NAMALWA (cell line): Measurements from ENCODE around the gene NFKBIE.
"Not testable (repeated sequence)": the region's sequence is repeated elsewhere in the genome, so short reads cannot be mapped to it uniquely, and the experiment has no call there.

Experiments used
- DNase-seq: peaks from one replicate; pipeline ENCODE4 v3.0.0-alpha.2; 2015; ENCODE audit warnings: low spot score

NFKBIE gene, protein sequence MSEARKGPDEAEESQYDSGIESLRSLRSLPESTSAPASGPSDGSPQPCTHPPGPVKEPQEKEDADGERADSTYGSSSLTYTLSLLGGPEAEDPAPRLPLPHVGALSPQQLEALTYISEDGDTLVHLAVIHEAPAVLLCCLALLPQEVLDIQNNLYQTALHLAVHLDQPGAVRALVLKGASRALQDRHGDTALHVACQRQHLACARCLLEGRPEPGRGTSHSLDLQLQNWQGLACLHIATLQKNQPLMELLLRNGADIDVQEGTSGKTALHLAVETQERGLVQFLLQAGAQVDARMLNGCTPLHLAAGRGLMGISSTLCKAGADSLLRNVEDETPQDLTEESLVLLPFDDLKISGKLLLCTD

DNA sequence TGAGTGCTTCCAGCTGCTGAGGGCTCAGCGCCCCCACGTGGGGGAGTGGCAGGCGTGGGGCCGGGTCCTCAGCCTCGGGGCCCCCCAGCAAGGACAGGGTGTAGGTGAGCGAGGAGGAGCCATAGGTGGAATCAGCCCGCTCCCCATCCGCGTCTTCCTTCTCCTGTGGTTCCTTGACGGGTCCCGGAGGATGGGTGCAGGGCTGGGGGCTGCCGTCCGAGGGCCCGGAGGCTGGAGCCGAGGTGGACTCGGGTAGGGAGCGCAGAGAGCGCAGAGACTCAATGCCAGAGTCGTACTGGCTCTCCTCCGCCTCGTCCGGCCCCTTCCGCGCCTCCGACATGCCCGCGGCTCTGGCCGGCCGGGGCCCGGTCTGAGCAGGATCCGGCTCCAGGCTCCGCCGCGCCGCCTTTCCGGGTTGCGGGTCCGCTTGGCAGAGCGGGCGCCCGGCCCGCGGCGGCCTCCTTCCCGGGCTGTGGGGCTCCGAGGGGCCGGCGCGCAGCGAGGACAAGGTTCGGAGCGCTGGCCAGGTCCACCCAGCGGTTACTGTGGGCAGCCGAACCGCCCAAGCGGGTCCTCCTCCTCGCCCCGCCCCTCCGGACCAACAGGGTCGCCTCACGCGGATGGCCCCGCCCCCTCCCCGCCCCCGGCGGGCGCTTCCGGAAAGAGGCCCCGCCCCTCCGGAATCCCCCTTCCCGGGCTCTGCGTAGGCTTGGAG is at the start of gene NFKBIE:
Gene NFKBIE, minus strand, starts transcription at position 545 of the 715 bp plus-strand sequence. Its CDS starts 205 bp downstream, at position 340.
- DNase-seq: peak; percentile 88

DNA sequence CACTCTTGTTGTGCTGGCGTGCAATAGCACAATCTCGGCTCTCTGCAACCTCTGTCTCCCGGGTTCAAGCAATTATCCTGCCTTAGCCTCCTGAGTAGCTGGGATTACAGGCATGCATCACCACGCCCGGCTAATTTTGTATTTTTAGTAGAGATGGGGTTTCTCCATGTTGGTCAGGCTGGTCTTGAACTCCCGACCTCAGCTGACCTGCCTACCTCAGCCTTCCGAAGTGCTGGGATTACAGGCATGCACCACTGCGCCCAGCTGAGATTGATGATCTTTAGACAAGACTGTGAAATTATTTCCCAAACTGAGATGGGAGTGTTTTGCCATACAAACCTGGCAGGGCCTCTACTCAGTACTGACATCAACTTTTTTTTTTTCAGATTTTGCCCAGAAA is 49.3 kb upstream of the NFKBIE start:
- DNase-seq: not testable (repeated sequence)

DNA sequence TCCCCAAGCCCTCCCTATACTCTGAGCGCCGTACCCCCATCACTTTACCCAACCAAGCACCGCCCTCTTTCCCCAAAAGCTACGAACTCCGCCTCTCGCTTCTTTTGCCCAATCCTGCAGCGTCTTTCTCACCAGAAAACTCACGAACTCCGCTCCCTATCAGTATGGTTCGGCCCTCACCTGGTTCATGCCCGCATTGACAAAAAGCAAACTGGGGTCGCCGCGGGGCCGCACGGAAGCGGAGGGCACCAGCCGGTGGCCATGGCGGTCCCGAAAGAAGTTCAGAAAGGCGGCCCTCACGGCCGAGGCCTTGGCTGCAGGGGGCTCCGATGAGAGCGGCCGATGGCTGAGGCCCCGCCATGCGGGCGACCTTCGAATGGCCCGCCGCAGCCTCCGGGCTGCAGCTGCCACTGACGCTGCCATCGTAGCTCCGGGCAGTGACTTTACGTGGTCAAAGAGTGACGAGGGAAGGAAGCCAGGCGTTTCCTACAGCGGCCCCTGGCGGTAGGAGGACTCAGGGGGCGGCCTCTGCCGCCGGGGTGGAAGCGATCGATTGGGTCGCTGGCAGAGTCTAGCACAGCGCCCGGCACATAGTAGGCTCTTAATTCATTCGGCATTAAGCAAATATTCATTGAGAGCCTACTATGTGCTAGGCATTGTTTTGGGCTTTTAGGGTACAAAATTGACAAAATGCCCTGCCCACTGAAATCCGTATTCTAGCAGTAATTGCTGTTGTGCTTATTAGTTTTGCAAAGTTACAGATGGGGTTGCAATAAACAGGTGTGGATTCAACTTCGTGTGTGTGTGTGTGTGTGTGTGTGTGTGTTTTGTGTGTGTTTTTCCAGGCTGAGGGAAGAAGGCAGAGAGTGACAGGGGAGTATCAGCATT is 47.8 kb upstream of the NFKBIE start, which contains the start of gene AARS2:
Gene AARS2, minus strand, starts transcription at position 447 of the 888 bp plus-strand sequence. Its CDS starts 24 bp downstream, at position 423.
- DNase-seq: peak; percentile 94

DNA sequence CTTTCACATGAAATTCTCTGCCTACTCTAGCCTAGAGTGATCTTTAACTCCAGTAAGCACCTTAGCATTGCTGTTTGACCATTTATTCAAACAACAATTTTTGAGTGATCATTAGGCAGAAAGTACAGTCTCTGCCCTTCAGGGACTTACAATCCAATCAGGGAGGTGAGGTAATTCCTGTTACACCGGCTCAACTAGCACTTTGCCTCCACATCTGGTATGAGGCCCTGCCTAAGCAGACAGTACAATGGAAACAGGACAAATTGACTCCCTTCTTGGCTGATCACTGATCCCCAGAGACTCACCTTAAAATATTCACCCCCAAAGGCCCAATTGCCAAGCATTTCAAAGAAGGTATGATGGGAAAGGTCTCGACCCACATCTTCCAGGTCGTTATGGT is 46.4 kb upstream of the NFKBIE start:
- no peak for DNase-seq

DNA sequence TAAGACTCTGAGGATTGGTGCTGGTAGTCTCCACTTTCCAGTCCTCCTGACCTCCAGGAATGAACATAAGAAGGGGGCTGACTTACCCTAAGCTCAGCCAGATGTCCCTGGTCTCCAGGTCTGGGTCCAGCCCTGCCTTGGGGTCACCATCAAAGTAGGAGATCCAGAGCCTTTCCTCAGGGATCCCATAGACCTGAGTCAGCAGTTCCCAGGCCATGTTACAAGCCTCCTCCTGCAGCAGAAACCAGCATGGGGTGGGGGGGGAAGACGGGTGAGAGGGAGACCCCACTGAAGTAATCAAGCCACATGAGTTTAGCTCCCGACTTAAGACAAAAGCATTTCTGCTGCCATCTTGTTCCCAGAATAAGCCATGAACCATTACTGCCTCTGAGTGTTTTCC is 46.0 kb upstream of the NFKBIE start:
- no peak for DNase-seq

DNA sequence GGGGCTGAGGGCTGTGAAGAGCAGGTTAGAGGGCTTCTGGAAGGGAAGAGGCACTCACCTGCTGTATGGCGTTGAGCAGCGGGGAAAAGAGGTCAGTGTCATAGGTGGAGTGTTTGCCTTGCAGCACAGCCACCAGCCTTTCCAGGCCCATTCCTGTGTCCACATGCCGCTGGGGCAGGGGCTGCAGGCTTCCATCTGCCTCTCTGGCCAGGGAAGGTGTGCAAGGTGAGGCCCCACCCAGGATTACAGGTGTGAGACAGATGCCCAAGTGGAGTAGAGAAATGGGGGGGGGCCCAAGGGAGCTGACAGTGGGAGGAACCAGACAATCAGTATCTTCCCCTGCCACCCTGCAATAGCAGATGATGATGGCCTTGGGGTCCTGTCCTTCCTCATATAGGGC is 44.9 kb upstream of the NFKBIE start:
- DNase-seq: no peak

DNA sequence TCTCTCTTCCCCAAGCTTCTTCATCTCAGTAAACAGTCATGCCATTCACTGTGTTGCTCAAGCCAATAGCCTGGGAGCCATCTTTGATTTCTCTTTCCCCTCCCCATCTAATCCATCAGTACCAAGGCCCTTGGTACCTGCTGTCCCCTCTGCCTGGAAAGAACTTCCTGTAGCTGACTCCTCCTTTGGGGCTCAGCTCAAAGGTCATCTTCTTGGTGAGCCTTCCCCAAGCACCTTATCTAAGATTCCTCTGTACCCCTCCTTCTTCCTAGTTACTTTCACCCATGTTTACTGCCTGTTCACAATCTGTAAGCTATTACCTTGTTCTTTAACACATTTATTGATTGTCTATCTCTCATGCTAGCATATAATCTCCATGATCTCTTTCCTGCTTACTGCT is 44.3 kb upstream of the NFKBIE start:
- DNase-seq: no peak

DNA sequence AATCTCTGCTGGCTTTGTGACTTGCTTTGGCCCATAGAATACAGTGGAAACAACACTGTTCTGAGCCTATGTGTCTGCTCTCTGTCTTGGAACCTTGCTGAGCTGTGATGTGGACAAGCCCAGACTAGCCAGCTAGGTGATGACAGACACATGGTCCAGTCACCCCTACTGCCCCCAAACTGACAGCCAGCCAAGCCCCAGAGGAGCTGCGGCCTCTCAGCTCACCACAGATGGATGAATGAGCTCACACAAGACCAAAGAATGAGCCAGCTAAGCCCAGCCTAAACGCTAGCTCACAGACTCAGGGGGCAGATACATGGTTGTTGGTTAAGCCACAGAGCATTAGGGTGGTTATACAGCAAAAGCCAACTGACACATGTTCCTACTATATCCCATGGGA is 43.7 kb upstream of the NFKBIE start:
- no peak for DNase-seq

DNA sequence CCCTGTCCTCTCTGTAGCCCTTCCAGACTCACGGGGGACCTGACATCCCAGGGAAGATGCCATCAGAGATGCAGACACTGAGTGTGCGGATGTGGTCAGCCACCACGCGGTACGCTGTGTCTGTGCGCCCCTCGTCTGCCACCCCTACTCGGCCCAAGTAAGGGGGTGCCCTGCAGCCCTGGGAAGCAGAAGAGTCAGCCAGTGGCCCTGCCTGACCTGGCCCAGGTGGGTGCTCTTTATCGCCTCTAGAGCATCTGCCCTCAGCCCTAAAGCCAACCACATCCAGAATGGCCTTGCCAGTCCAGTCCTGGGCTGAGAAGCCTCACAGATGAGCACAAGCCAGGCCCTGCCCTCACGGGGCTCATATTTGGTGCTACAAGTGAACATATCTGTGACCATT is 41.9 kb upstream of the NFKBIE start:
- no peak for DNase-seq

DNA sequence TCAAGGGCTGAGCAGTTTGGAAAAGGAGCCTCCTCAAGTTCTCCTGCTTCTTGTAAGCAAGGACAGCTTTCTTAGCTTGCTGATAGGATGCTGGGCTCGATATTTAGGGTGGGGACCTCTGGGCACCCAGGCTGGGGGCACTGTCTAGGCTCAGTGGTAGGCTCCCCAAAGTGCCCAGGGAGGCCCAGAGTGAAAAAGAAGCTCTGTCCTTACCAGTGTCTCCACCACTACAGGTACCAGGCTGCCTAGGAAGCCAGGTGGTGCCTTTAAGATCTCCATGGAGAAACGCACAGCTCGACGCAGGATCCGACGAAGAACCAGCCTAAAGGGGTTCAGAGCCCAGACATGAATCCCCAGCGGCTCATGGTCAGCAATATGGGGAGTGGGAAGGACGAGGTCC is 41.4 kb upstream of the NFKBIE start:
- no peak for DNase-seq

DNA sequence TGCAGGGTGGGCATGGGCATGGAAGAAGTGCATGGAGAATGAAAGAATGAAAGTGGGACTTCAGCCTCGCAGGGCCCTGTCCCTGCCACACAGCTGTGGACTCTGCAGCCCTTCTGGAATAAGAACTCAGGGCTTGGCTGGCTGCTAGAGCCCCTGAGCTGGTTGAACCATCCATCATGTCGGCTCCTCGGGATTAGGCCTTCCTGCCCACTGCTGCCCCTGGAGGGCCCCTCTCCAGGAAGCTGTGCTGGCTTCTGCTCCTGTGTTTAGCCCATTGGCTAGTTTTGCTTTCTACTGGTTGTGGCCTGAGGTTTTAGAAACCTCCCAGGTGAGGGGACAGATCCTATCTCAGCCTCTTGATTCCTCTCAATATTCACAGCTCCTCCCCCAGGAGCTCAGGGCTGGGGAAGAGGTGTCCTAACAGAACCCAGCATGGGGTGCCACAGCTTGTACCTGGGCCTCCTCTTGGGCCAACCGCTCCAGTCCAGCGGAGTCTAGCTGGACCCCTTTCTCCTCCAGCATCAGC is 39.9 kb upstream of the NFKBIE start:
- DNase-seq: no peak

DNA sequence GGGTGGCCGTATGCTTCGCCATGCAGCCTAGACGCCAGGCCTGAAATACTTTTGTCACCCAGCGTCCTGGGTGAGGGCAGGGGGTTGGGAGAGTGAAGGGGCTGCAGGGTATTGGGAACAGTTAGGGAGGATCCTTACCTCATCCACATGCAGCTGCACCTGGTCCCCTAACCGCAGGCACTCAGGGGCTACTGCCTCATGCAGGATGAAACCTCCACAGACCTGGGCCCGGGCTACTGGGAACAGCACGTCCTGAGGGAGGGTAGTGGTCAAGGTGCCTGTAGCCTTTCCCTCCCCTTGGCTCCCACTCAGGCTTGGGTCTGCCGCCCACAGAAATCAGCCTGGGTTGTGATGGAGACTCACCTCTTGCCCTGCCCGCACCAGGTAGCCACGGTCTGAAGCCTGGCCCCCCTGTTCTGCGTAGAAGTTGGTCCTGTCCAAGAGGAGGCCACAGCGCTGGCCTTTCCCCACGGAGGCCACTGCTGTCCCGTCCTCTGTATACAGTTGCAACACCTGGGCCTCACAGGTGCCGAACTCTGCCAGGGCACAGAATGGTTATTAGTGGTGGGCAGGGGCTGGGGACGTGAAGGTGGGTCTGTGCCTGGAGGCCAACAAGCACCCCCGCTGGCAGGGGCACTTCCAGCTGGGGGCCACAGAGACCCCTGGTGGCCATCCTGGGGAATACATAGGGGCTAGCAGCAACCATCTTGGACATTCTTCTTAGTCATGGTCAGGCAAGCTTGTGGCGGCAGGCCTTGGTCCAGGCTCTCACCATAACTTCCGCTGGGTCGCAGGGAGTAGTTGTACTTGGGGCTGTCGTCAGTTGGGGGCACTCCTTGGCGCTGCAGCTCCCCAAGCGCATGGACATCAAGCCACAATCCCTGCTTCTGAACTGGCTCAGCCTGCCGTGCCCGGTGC is 39.2 kb upstream of the NFKBIE start:
- DNase-seq: peak; percentile 54

DNA sequence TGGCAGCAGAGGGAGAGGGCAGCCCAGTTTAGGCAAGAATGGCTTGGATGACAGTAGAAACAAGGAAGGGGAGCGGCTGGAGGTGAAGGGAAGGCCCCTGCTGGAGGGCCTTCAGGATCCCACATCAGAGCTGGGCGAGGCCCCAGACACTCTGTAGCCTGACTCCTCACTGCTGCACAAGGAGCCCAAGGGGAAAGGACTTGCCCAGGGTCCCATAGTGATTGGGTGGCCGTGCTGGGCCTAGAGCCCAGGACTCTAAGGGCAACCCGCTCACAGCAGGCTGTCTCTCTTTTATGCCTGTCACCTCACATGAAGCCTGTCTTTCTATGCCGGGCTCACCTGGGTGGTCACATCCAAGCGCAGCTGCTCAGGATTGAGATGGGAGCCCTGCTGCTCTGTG is 38.5 kb upstream of the NFKBIE start:
- no peak for DNase-seq

DNA sequence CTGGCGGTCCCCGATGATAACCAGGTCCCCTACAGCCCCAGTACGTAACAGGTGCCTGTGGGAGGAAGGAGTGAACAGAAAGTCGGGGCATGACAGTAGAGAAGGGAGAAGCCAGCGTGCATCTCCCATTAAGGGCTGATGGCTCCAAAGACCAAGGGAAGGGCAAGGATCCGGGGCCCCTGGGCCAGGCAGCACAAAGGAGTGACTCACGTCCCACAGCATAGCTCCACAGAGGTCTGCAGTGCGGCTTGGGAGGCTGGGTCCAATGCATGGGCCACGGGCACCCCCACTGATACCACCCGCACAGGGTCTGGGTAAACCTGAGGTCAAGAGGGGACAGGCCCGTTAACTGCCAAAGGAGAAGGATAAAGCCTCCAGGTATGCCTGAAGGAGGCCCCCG is 37.5 kb upstream of the NFKBIE start:
- DNase-seq: no peak

DNA sequence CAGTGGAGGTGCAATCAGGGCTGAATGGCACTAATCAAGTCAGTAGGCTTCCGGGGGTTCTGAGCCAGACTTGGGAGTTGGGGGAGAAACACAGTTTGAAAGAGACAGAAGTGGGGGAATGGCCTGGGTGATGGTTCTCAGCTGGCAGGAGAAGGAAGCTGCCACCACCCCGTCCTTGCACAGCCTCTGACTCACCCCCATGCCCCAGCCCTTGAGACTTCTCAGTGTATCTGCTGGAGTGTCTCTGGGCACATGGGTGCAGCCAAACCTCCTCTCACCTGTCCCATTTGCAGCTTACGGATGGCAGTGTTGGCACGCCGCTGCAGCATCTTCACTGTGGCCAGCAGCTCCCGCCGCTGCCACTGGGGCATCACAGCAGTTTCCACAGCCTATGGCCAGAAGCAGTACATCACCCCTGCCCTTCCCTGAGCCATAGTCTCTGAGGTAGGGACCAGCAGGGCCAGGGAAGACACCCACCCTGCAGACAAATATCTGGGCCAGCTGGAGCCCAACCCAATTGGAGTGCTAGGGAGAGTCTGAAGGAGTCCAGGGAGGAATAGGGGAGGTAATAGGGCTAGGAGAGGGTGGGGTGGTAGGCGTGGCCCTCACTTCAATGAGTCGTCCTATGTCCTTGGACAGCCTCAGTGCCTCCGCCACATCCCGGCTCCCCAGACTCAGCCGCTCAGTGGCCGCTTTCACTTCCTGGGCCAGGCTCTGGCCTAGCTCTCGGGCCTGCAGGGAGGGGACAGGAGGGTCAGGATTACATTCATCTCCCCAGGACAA is 36.6 kb upstream of the NFKBIE start:
- no peak for DNase-seq

DNA sequence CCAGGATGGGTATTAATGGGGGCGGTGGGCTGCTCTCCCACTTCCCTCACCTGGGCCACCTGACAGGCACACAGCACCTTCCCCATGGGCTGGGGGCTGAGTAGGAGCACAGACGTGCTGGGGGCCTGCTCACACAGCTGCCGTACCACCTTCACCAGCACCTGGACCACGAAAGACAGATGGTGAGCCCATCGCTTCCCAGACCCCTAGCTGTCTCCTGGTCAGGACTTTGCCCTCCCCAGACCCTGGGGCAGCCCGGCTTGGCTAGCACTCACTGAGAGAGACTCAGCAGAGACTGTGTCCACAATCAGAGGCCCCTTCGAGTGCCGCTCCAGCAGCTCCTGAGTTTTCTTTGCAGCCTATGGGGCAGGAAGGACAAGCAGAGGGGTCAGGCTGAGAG is 35.8 kb upstream of the NFKBIE start:
- no peak for DNase-seq

DNA sequence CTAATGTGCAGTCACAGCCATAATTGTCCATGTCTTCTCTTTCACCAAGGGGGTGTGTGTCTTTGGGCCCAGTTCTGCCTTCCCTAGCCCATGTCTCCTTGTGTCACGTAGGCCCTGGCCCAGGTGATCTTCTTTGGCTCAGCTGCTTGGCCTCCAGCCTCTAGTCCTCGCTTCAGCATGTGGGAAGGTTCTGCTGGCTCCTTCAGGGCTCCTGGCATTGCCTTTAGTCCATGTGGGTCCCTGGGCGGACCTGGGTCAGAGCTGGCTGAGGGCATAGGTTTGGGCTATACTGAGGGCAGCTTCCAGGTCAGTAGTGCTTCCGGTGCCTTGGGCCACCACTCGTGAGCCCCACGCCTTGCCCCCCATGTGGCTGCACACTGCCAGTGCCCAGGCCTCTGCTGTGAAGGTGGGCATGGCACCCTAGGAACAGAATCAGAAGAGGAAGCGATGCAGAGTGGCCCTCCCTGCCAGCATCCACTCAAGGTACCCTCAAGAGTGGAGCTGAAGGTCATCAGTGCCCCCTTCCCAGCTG is 35.0 kb upstream of the NFKBIE start:
- no peak for DNase-seq

DNA sequence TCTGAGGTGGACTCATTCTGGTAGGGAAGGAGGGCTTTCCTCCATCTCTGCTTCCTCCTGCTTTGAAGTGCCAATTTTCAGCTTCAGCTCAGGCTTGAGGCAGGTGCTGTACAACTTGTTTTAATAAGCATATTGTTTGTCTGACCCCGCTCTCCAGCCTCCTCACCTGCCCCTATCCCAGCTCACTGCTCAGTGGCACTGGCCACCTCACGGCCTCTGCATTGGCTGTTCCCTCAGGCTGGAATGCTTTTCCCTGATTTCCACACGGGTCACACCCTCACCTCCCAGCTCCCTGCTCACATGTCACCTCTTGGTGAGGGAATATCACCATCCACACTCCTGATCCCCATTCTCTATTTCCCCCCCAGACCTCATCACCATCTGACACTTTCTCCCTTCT is 33.5 kb upstream of the NFKBIE start:
- DNase-seq: no peak

DNA sequence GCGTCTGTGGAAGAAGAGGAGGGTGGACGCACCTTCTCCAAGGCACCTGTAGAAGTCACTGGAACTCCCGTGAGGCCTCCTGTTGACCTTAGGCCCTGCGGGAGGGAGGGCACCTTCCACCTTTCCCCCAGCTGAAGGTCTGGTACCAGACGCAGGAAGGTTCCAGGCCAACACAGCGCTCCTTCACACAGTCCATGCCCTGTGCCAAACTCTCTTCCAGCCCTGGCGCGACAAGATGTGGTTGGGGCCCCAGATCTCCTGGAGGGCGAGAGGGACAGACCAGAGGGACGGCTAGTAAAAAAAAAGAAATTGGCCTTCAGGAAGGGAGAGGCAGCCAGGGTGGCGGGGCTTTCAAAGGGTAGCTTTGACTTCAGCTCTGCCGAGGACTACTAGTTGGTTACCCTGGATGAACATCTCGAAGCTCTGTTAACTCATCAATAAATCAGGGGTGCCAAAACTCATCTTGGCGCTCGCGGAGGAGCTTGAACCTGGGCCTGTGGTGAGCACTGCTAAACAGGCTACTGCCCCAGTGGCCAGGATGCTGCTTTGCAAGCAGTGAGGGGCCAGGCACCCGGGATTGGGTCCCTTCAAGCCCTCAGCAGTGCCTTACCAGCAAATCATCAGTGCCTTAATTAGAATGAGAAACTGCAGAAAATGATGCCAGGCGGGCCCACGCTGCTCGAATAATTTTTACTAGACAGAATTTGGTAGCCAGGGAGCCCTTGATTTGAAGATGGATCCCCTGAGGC is 32.9 kb upstream of the NFKBIE start:
- DNase-seq: no peak
